ENCODE measurements around the gene CDC42EP2. TPM values are rescaled to one million over a fixed set of nuclear protein-coding genes. Genes with fewer than 3 reads are reported as not detected.

CDC42EP2 gene
- total RNA-seq, 1 donor from 2014 or later, result 11.3 TPM

- peak; percentile 21 for TF ChIP-seq CTCF (IDR thresholded peaks at IDR 0.05; ENCODE audit: borderline replicate concordance)
- DNase-seq, result peak; percentile 99
- intact Hi-C loops (cut with micrococcal nuclease), result no loop called here
- Histone ChIP-seq H3K27ac (replicated peaks) (peak within 1 kb of the TSS; percentile 82), H3K36me3 (peaks cover 33% of the 10 kb centered on the region), H3K9me3 (replicated peaks) (no peaks in the 10 kb centered on the region), H3K27me3 (ENCODE audit: low read depth) (peaks cover 14% of the 10 kb centered on the region), H3K4me3 (peak within 1 kb of the TSS; percentile 87), H3K4me1 (peaks cover 57% of the 10 kb centered on the region)
Measured at GRCh38 chr11:65354265-65355012, 39.8 kb downstream of the CDC42EP2 start, which contains the start of gene TIGD3. TSS of gene TIGD3 (plus strand) at chr11:65354751. CDS start at chr11:65355809, 1,058 bp downstream.

GRCh38 chr11:65355013-65355775 lies 40.5 kb downstream of the CDC42EP2 start:
- Histone ChIP-seq H3K9me3 (replicated peaks) (no peaks in the 10 kb centered on the region), H3K36me3 (peaks cover 25% of the 10 kb centered on the region), H3K4me1 (peaks cover 60% of the 10 kb centered on the region), H3K4me3 (peak overlapping the region; percentile 87), H3K27ac (replicated peaks) (peak overlapping the region; percentile 82), H3K27me3 (ENCODE audit: low read depth) (peaks cover 14% of the 10 kb centered on the region)
- TF ChIP-seq CTCF (IDR thresholded peaks at IDR 0.05; ENCODE audit: borderline replicate concordance), result no peak
- intact Hi-C loops (cut with micrococcal nuclease), result no loop called here
- peak; percentile 34 for DNase-seq

- TF ChIP-seq CTCF (IDR thresholded peaks at IDR 0.05; ENCODE audit: borderline replicate concordance), result no peak
- Histone ChIP-seq H3K27me3 (ENCODE audit: low read depth) (peaks cover 14% of the 10 kb centered on the region), H3K4me1 (peaks cover 60% of the 10 kb centered on the region), H3K9me3 (replicated peaks) (no peaks in the 10 kb centered on the region), H3K4me3 (peak overlapping the region; percentile 87), H3K27ac (replicated peaks) (peak overlapping the region; percentile 82), H3K36me3 (peaks cover 18% of the 10 kb centered on the region)
- peak; percentile 38 for DNase-seq
- intact Hi-C loops (cut with micrococcal nuclease), result no loop called here
Measured at GRCh38 chr11:65355776-65356393, 41.2 kb downstream of the CDC42EP2 start.

GRCh38 chr11:65356394-65356972 lies 41.8 kb downstream of the CDC42EP2 start:
- Histone ChIP-seq H3K27me3 (ENCODE audit: low read depth) (peaks cover 14% of the 10 kb centered on the region), H3K4me1 (peaks cover 60% of the 10 kb centered on the region), H3K4me3 (peak overlapping the region; percentile 87), H3K9me3 (replicated peaks) (no peaks in the 10 kb centered on the region), H3K27ac (replicated peaks) (peak overlapping the region; percentile 82), H3K36me3 (peaks cover 12% of the 10 kb centered on the region)
- intact Hi-C loops (cut with micrococcal nuclease), result no loop called here
- peak; percentile 41 for DNase-seq
- no peak for TF ChIP-seq CTCF (IDR thresholded peaks at IDR 0.05; ENCODE audit: borderline replicate concordance)

- DNase-seq, result peak; percentile 67
- H3K36me3 ChIP-seq, result no peaks in the 10 kb centered on the region
- intact Hi-C loops (cut with micrococcal nuclease), result no loop called here
- peaks cover 14% of the 10 kb centered on the region for H3K27me3 ChIP-seq (ENCODE audit: low read depth)
- H3K27ac ChIP-seq (replicated peaks), result peak overlapping the region; percentile 82
- H3K9me3 ChIP-seq (replicated peaks), result no peaks in the 10 kb centered on the region
- TF ChIP-seq CTCF (IDR thresholded peaks at IDR 0.05; ENCODE audit: borderline replicate concordance), result no peak
- peaks cover 60% of the 10 kb centered on the region for H3K4me1 ChIP-seq
- peak overlapping the region; percentile 11 for H3K4me3 ChIP-seq
Measured at GRCh38 chr11:65357856-65358356, 43.2 kb downstream of the CDC42EP2 start.

All from left ventricle myocardium inferior (tissue), 1 donor.